Measurements from ENCODE around the gene SLC25A21.
A peak's percentile ranks its signal among the peaks of the same experiment; 100 is the strongest.

SLC25A21 gene

DNA sequence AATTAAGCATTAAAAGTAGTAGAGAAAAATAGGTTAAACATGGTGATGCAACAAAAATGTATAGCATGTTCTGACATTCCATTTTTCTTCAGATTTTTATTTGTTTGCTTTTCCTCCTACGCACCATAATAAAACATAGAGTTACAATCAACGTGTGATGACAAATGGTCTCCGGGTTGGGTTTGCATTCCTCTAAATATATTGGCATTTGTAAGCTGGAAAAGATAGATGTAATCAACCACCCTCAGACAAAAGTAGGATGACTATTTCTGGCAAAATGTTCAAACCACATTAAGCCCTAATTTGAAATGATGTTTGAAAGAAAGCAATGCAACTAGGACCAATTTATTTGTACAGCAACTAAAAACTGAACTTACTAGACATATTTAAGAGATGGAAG, 58.4 kb downstream of the SLC25A21 start:
- no peak for DNase-seq (ENCODE audit: low read depth)
- no peak overlapping the region for H3K4me3 ChIP-seq (ENCODE audit: low read length)
- TF ChIP-seq, protein P1, sequence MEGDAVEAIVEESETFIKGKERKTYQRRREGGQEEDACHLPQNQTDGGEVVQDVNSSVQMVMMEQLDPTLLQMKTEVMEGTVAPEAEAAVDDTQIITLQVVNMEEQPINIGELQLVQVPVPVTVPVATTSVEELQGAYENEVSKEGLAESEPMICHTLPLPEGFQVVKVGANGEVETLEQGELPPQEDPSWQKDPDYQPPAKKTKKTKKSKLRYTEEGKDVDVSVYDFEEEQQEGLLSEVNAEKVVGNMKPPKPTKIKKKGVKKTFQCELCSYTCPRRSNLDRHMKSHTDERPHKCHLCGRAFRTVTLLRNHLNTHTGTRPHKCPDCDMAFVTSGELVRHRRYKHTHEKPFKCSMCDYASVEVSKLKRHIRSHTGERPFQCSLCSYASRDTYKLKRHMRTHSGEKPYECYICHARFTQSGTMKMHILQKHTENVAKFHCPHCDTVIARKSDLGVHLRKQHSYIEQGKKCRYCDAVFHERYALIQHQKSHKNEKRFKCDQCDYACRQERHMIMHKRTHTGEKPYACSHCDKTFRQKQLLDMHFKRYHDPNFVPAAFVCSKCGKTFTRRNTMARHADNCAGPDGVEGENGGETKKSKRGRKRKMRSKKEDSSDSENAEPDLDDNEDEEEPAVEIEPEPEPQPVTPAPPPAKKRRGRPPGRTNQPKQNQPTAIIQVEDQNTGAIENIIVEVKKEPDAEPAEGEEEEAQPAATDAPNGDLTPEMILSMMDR (conservative IDR thresholded peaks at IDR 0.05; ENCODE audit: low read depth, low read length): no peak

DNA sequence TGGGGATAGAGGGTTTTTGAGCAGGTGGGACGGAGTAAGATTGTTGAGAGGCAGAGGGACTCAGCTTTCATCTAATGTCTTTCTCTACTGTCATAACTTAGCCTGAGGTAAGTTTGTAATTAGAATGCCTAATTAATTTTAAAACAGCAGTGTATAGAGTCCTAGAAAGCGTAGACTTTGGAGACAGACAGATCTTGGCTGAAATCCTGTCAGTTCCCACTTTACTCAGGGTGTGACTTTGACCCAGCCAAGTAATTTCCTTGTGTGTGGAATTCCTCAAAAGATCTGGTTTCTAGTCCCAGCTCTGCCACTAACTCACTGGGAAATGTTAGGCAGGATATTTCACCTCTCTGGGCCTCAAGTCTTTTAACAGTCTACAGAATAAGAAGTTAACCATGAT, 74.3 kb downstream of the SLC25A21 start:
- no peak for DNase-seq (ENCODE audit: low read depth)
- TF ChIP-seq, protein P1 (conservative IDR thresholded peaks at IDR 0.05; ENCODE audit: low read depth, low read length): no peak
- no peak overlapping the region for H3K4me3 ChIP-seq (ENCODE audit: low read length)

DNA sequence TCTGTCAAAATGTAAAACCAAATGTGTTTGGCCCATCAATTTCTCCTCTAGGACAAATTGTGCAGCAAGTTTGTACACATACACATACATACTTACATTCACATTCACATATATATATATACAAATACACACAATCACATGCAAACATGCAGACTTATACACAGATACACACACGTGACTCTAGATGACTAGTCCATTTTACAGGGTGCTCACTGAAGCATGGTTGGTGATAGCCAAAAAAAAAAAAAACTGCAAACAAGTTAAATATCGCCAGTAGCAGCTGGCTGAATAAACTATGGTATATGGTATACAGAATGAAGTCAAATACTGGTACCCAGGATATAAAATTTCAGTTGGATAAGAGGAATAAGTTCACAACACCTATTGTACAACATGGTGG, 77.9 kb downstream of the SLC25A21 start:
- TF ChIP-seq, protein P1 (conservative IDR thresholded peaks at IDR 0.05; ENCODE audit: low read depth, low read length): no peak
- DNase-seq (ENCODE audit: low read depth): no peak
- no peak overlapping the region for H3K4me3 ChIP-seq (ENCODE audit: low read length)

- H3K4me3 ChIP-seq (ENCODE audit: low read length): no peak overlapping the region
- peak; percentile 2 for DNase-seq (ENCODE audit: low read depth)
- TF ChIP-seq, protein P1 (conservative IDR thresholded peaks at IDR 0.05; ENCODE audit: low read depth, low read length): no peak
These were observed 79.0 kb downstream of the SLC25A21 start for GRCh38 chr14:37093364-37093763.

DNA sequence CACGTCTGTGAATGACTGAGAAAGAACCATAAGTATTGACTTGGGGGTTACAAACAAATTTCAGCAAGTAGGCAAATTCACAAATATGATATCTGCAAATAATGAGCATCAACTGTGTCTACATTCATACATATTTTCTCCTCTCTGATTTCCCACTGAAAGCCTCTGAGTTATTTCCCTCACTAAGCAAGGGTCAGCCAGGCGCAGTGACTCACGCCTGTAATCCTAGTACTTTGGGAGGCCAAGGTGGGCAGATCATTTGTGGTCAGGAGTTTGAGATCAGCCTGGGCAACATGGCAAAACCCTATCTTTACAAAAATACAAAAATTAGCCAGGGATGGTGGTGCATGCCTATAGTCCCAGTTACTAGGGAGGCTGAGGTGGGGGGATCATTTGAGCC, 80.8 kb downstream of the SLC25A21 start:
- no peak overlapping the region for H3K4me3 ChIP-seq (ENCODE audit: low read length)
- TF ChIP-seq, protein P1 (conservative IDR thresholded peaks at IDR 0.05; ENCODE audit: low read depth, low read length): no peak
- peak; percentile 44 for DNase-seq (ENCODE audit: low read depth)

DNA sequence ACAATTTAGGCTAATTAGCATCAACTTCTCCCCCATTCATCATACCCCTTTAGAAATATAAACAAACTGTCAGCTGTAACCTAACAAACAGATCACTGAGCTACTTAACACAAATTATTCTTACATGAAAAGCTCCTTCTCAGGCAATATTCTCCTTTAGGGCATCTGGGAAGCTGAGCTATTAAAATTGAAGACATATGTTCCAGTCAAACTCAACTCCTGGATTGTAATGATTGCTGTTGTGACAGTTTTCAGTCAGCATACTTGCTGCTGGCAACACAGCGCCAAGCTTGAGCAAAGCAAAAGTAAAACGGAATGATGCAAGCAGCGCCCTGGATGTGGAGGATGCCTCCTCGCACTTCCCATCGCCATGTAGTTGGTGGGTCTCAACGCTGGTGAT, 82.4 kb downstream of the SLC25A21 start:
- H3K4me3 ChIP-seq (ENCODE audit: low read length): no peak overlapping the region
- TF ChIP-seq, protein P1 (conservative IDR thresholded peaks at IDR 0.05; ENCODE audit: low read depth, low read length): no peak
- DNase-seq (ENCODE audit: low read depth): no peak

GRCh38 chr14:37089410-37089809, 83.0 kb downstream of the SLC25A21 start:
- TF ChIP-seq, protein P1 (conservative IDR thresholded peaks at IDR 0.05; ENCODE audit: low read depth, low read length): no peak
- no peak overlapping the region for H3K4me3 ChIP-seq (ENCODE audit: low read length)
- no peak for DNase-seq (ENCODE audit: low read depth)
